ENCODE measurements around the gene EP400.
"Not testable (repeated sequence)": the region's sequence is repeated elsewhere in the genome, so short reads cannot be mapped to it uniquely, and the experiment has no call there.

The EP400 gene

GRCh38 chr12:132049442-132049841 is 99.7 kb downstream of the EP400 start:
- no peak for DNase-seq (ENCODE audit: low read depth)
- no peak overlapping the region for H3K4me3 ChIP-seq (ENCODE audit: low read depth, low read length)
- TF ChIP-seq CTCF (IDR thresholded peaks at IDR 0.05; ENCODE audit: low read depth, low read length) = no peak
- no peak for TF ChIP-seq MAX (IDR thresholded peaks at IDR 0.05; ENCODE audit: low read depth, low read length)
- no peak for TF ChIP-seq MYC (IDR thresholded peaks at IDR 0.05; ENCODE audit: low read depth, low read length)
- no peak for TF ChIP-seq POLR2A (IDR thresholded peaks at IDR 0.05; ENCODE audit: extremely low read depth, insufficient read length)

GRCh38 chr12:132049876-132050275 is 100.1 kb downstream of the EP400 start:
- DNase-seq (ENCODE audit: low read depth) = no peak
- no peak for TF ChIP-seq POLR2A (IDR thresholded peaks at IDR 0.05; ENCODE audit: extremely low read depth, insufficient read length)
- no peak for TF ChIP-seq MAX (IDR thresholded peaks at IDR 0.05; ENCODE audit: low read depth, low read length)
- TF ChIP-seq CTCF (IDR thresholded peaks at IDR 0.05; ENCODE audit: low read depth, low read length) = no peak
- TF ChIP-seq MYC (IDR thresholded peaks at IDR 0.05; ENCODE audit: low read depth, low read length) = no peak
- H3K4me3 ChIP-seq (ENCODE audit: low read depth, low read length) = no peak overlapping the region

GRCh38 chr12:132051718-132052117 is 102.0 kb downstream of the EP400 start:
- not testable (repeated sequence) for H3K4me3 ChIP-seq (ENCODE audit: low read depth, low read length)
- peak; percentile 48 for DNase-seq (ENCODE audit: low read depth)
- peak; percentile 56 for TF ChIP-seq CTCF (IDR thresholded peaks at IDR 0.05; ENCODE audit: low read depth, low read length)

- no peak overlapping the region for H3K4me3 ChIP-seq (ENCODE audit: low read depth, low read length)
- TF ChIP-seq POLR2A (IDR thresholded peaks at IDR 0.05; ENCODE audit: extremely low read depth, insufficient read length) (no peak), MYC (IDR thresholded peaks at IDR 0.05; ENCODE audit: low read depth, low read length) (no peak), MAX (IDR thresholded peaks at IDR 0.05; ENCODE audit: low read depth, low read length) (no peak), CTCF (IDR thresholded peaks at IDR 0.05; ENCODE audit: low read depth, low read length) (no peak)
- no peak for DNase-seq (ENCODE audit: low read depth)
These were observed 102.6 kb downstream of the EP400 start for GRCh38 chr12:132052196-132052932.

GRCh38 chr12:132053338-132054330 is 103.9 kb downstream of the EP400 start:
- no peak for DNase-seq (ENCODE audit: low read depth)
- no peak for TF ChIP-seq MYC (IDR thresholded peaks at IDR 0.05; ENCODE audit: low read depth, low read length)
- no peak for TF ChIP-seq CTCF (IDR thresholded peaks at IDR 0.05; ENCODE audit: low read depth, low read length)
- TF ChIP-seq POLR2A (IDR thresholded peaks at IDR 0.05; ENCODE audit: extremely low read depth, insufficient read length) = no peak
- no peak overlapping the region for H3K4me3 ChIP-seq (ENCODE audit: low read depth, low read length)

All from NB4 (cell line).